ENCODE data around the gene PTPRJ. TPM values are rescaled to one million over a fixed set of nuclear protein-coding genes. Genes with fewer than 3 reads are reported as not detected.

PTPRJ gene
- total RNA-seq, 1 donor from 2014 or later, result 18.6 TPM

DNA sequence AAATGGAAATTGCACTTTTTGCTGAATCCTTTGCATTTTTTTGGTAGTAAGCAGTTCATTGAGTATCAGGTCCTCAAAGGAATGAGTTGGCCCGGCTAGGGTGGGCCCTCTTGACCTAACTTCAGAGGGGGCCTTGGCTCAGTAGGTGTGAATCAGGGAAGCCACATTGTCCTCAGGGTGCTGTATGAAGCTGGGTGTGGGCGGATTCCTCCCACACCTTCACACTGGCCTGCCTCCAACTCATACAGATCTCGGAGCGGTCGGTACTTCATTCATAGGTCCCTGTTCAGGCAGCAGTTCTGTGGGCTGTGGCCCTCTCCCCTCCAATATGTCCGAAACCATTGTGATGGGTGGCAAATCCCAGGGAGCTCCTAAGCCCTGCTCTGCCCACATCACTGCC is 188.9 kb downstream of the PTPRJ start:
- Mint-ChIP-seq H3K4me3 (no peak overlapping the region), H3K9me3 (no peaks in the 10 kb centered on the region), H3K36me3 (peaks cover 19% of the 10 kb centered on the region), H3K4me1 (ENCODE audit: unreplicated experiment) (peaks cover 22% of the 10 kb centered on the region), H3K27ac (no peak overlapping the region), H3K27me3 (no peaks in the 10 kb centered on the region)
- no peak for DNase-seq (ENCODE audit: extremely low spot score, unreplicated experiment)
- TF ChIP-seq, protein P1, sequence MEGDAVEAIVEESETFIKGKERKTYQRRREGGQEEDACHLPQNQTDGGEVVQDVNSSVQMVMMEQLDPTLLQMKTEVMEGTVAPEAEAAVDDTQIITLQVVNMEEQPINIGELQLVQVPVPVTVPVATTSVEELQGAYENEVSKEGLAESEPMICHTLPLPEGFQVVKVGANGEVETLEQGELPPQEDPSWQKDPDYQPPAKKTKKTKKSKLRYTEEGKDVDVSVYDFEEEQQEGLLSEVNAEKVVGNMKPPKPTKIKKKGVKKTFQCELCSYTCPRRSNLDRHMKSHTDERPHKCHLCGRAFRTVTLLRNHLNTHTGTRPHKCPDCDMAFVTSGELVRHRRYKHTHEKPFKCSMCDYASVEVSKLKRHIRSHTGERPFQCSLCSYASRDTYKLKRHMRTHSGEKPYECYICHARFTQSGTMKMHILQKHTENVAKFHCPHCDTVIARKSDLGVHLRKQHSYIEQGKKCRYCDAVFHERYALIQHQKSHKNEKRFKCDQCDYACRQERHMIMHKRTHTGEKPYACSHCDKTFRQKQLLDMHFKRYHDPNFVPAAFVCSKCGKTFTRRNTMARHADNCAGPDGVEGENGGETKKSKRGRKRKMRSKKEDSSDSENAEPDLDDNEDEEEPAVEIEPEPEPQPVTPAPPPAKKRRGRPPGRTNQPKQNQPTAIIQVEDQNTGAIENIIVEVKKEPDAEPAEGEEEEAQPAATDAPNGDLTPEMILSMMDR (conservative IDR thresholded peaks at IDR 0.05), result no peak

DNA sequence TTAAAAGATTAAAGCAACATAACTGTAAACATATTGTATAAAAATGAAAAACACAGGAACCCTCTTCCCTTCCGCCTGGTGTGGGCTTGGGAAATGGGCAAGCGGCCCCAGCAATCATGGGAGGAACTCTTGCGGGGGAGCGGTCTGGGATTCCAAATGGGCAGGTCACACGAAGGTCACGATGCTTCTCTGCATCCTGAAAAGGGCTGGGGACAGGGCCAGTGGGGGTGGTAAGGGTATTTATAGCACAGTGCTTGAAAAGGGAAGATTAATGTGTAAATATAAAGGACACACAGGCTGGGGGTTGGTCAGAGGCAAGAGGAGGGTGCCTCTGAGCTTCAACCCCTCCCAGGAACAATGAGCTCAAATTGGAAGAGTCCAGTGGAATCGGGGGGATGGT is 189.4 kb downstream of the PTPRJ start:
- Mint-ChIP-seq H3K4me1 (ENCODE audit: unreplicated experiment) (peaks cover 22% of the 10 kb centered on the region), H3K27ac (no peak overlapping the region), H3K9me3 (no peaks in the 10 kb centered on the region), H3K4me3 (no peak overlapping the region), H3K36me3 (peaks cover 18% of the 10 kb centered on the region), H3K27me3 (no peaks in the 10 kb centered on the region)
- DNase-seq (ENCODE audit: extremely low spot score, unreplicated experiment), result no peak
- TF ChIP-seq, protein P1 (conservative IDR thresholded peaks at IDR 0.05), result no peak

DNA sequence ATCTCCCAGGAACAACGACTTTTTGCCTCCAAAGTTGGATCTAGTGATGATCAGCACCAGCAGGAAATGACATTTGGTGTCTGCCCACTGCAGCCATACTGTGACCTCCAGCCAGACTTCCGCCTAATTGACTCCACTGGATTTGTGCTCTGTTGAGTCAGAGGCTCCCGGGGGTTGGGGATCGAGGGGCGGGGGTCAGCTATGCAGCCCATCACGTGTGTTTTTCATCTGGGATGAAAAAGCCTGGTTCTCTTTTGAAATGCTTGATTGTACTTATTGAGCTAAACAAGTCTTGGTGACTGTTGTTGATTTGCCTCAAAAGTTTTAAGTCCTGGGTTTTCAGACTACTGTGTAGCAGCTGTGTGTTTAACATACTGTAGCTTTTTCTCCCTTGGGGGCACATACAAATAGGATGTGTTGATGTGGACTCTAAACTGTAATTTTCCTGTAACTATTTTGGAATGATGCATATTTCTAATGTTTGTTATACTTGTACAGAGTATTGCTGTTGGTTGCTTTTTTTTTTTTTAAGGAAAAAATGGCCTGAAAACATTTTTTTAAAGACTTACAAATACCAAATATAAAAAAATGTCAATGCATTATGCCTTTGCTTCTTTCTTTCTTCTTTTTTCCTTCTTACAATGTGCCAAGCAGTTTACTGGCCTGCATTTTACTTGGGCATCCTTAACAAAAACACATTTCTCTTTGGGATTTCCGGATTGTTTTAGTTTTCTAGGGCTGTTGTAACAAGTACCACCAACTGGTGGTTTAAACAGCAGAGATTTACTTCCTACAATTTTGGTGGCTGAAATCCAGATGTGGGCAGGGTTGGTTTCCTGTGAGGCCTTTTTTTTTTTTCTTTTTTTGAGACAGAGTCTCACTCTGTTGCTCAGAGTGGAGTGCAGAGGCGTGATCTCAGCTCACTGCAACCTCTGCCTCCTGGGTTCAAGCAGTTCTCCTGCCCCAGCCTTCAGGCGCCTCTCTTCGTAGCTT is 190.2 kb downstream of the PTPRJ start:
- peaks cover 22% of the 10 kb centered on the region for H3K4me1 Mint-ChIP-seq (ENCODE audit: unreplicated experiment)
- DNase-seq (ENCODE audit: extremely low spot score, unreplicated experiment), result no peak
- H3K27ac Mint-ChIP-seq, result no peak overlapping the region
- no peaks in the 10 kb centered on the region for H3K9me3 Mint-ChIP-seq
- peaks cover 14% of the 10 kb centered on the region for H3K36me3 Mint-ChIP-seq
- TF ChIP-seq, protein P1 (conservative IDR thresholded peaks at IDR 0.05), result no peak
- no peak overlapping the region for H3K4me3 Mint-ChIP-seq
- H3K27me3 Mint-ChIP-seq, result no peaks in the 10 kb centered on the region

DNA sequence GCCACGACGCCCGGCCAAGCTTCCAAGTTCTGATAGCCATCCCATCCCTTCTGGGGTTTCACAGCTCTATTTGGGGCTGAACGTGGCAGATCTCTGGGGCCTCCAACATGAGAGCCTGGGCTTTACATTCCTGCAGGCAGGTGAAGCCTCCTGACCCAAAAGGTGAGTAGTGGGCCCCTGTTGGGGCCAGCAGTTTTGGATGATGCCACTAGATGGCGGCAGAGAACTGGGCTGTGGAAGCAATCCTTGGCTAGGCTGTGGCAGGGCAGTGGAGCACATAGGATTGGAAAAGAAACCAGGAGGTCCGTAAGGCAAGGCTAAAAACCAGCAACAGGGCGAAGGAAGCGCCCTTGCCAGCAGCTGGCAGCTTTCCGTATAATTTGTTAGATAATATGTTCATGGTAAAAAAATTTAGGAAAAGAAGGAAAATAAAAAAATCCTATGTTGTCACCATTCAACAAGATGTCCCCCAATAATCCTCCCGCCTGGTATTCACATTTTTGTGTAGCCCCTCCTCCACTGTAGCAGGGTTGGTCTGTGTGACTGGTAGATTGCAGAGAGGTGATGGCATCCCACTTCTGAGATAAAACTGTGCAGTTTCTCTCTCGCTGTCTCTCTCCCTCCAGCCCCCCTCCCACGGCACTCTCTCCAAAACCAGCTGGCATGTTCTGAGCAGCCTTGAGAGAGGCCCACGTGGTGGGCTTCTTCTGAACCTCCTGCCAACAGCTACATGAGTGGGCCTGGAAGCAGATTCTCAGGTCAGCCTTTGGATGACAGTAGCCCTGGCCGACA is 192.7 kb downstream of the PTPRJ start:
- TF ChIP-seq, protein P1 (conservative IDR thresholded peaks at IDR 0.05), result peak; percentile 93
- Mint-ChIP-seq H3K27me3 (no peaks in the 10 kb centered on the region), H3K36me3 (peaks cover 4% of the 10 kb centered on the region), H3K9me3 (no peaks in the 10 kb centered on the region), H3K27ac (no peak overlapping the region), H3K4me3 (peak overlapping the region; percentile 8), H3K4me1 (ENCODE audit: unreplicated experiment) (peaks cover 22% of the 10 kb centered on the region)
- peak; percentile 76 for DNase-seq (ENCODE audit: extremely low spot score, unreplicated experiment)

DNA sequence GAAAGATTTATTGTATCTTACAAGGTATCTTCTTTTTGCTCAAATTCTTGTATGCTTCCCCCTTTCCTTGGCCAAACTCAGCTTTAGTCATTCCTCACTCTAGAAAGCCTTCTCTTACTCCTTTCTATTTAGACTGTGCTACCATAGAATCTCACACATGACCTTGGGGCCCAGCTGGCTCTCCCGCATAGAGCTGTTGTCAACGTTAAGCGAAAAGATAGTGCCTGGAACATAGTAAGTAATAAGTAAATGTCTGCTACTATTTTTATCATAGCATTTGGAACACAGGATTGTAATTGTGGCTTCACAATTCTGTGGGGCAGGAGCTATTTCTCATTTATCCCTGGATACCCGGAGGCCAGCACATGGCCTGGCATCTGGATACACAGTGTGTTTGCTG is 197.3 kb downstream of the PTPRJ start:
- H3K9me3 Mint-ChIP-seq, result no peaks in the 10 kb centered on the region
- no peak overlapping the region for H3K27ac Mint-ChIP-seq
- H3K36me3 Mint-ChIP-seq, result no peaks in the 10 kb centered on the region

More for the DNA sequence above, 197.3 kb downstream of the PTPRJ start:
- Mint-ChIP-seq H3K4me3 (no peak overlapping the region), H3K27me3 (no peaks in the 10 kb centered on the region), H3K4me1 (ENCODE audit: unreplicated experiment) (peaks cover 7% of the 10 kb centered on the region)
- DNase-seq (ENCODE audit: extremely low spot score, unreplicated experiment), result no peak
- TF ChIP-seq, protein P1 (conservative IDR thresholded peaks at IDR 0.05), result no peak

Measured in type B pancreatic cell (in vitro differentiated cells).